ENCODE data around the gene LRPAP1.

GRCh38 chr4:3461515-3462291 is 70.5 kb downstream of the LRPAP1 start:
- TF ChIP-seq, protein P1, sequence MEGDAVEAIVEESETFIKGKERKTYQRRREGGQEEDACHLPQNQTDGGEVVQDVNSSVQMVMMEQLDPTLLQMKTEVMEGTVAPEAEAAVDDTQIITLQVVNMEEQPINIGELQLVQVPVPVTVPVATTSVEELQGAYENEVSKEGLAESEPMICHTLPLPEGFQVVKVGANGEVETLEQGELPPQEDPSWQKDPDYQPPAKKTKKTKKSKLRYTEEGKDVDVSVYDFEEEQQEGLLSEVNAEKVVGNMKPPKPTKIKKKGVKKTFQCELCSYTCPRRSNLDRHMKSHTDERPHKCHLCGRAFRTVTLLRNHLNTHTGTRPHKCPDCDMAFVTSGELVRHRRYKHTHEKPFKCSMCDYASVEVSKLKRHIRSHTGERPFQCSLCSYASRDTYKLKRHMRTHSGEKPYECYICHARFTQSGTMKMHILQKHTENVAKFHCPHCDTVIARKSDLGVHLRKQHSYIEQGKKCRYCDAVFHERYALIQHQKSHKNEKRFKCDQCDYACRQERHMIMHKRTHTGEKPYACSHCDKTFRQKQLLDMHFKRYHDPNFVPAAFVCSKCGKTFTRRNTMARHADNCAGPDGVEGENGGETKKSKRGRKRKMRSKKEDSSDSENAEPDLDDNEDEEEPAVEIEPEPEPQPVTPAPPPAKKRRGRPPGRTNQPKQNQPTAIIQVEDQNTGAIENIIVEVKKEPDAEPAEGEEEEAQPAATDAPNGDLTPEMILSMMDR (IDR thresholded peaks at IDR 0.05), result no peak
- no peak for TF ChIP-seq POLR2A (IDR thresholded peaks at IDR 0.05)
- peak in 1 of 3 donors; percentile 42 for TF ChIP-seq POLR2AphosphoS5 (IDR thresholded peaks at IDR 0.05)
